Superior temporal gyrus (tissue), 1 donor: ENCODE results near the gene TMEM255B.
"Not testable (repeated sequence)": the region's sequence is repeated elsewhere in the genome, so short reads cannot be mapped to it uniquely, and the experiment has no call there.

Source experiments
- DNase-seq: peaks from one replicate; pipeline ENCODE4 v3.0.0-alpha.2; 2016; ENCODE audit errors: extremely low spot score

Gene TMEM255B

GRCh38 chr13:113833111-113833830 lies 74.2 kb downstream of the TMEM255B start:
- no peak for DNase-seq

- not testable (repeated sequence) for DNase-seq
These were observed 75.0 kb downstream of the TMEM255B start for GRCh38 chr13:113834006-113834405.

DNA sequence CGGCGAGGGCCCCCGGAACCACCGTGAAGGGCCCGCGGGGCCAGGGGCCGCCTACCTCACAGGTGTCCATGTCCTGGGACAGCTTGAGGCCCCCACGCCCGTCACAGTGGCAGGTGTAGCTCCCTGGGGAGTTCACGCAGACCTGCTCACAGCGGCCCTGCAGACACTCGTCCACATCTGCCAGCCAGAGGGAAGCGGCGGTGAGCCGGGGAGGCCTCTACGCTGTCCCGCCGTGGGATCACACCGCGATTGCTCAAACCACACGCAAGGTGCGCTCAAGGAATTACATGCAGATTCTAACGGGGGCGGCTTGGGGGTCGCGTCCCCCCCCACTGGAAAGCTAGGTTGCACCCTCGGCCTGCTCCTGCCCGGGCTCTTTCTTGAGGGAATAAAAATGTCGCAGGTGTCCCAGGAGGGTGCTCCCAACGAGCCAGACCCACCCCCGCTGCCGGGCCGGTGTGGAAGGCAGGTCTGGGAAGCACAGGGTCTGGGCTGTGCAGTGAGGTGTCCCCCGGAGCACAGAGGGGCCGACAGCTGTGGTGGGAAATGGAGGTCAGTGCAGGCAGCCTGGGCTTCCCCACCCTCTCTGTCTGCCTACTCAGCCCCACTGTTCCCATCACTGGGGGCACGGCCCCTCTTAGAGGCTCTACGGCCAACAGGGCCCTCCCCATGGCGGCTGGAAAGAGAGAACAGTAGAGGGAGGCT lies 75.6 kb downstream of the TMEM255B start:
- no peak for DNase-seq

DNA sequence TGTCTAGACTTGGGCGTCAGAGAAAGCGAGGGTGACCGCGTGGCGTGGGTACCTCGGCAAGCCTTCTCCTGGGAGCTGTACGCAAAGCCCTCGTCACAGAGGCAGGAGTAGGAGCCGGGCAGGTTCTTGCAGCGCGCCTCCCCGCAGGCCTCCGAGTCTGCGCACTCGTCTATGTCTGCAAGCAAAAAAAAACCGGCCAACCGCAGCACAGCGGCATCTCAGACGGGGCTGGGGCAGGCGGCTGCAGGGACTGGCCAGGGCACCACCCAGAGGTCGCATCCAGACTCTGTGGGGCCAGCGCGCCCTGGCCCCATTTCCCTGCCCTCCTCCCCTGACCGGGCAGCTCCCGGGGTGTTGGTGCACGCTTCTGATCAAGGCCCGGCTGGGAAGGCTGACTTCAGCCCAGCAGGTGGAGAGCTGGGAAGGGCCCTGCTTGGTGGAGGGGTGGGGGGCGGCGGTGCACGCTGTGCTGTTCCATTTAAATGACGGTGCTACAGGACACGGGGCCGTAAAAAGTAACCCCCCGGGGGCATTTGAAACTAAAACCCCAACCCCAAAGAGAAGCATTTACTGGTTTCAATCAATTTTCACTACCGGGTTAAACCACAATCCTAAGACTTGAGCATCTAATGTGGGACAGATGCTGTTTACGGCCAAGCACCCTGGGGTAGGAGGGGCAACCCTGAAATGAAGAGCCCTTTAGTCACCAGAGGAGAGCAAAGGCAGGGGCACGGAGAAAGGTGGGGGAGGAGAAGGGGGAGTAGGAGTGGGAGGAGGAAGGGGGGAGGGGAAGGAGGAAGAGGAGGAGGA lies 76.6 kb downstream of the TMEM255B start:
- no peak for DNase-seq

DNA sequence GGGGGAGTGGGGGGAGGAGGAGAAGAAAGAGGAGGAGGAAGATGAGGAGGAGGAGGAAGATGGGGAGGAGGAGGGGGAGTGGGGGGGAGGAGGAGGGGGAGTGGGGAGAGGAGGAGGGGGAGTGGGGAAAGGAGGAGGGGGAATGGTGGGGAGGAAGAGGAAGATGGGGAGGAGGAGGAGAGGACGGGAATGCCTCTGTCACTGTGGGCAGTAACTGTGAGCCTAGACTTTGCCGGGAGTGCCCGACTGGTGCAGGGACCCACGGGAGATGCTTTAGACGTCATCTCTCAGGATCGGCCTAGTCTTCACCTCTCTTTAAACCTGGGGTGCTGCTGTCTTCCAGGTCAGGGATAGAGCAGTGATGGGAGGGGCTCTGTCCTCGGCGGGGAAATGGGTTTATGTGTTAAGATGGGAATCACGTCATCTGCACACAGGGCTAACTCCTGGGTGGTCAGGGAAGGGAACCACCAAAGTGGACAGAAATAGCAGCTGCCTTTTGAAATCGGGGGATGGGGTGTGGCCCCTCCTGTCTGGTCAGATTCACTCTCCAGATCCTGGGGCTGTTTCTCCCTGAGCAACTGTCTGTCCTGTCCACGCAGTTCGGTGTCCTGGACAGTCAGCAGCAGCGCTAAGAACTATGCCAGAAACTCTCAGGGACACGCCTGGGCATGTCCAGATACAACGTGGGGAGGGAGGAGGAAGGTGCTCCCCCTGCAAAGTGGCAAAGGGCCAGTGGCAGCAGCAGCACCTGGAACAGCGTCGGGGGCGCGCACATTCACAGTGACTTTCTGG lies 77.9 kb downstream of the TMEM255B start:
- peak; percentile 33 for DNase-seq

DNA sequence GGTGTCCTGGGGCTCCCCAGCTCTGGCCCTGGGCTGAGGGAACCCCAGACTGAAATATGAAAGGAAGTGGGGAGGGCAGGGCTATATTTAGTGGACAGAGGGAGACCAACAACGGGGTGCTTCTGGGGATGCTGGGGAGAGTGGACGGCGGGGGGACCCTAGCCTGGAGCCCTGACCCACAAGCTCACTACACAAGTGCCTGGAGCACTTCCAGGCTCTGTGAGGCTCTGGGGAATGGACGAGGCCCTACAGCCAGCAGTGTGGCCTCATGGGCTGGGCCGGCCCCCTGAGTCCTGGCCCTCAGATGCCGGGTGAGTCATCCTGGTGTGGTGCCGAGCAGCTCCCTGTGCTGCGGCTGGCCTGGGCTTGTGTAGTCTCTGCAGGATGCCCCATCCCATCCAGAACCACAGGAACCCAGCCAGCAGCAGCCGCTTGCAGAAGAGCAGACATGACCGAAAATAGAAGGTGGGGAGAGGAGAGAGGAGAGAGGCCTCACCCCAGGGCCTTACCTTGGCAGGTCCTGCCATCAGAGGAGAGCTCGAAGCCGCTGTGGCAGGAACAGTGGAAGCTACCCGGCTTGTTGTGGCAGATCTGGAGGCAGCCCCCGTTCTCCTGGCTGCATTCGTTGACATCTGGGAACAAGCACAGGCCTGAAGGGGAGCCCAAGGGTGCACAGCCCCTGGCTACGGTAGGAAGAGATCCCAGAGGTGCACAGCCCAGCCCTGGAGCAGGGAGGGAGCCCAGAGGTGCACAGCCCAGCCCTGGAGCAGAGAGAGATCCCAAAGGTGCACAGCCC lies 78.7 kb downstream of the TMEM255B start:
- DNase-seq: peak; percentile 83

GRCh38 chr13:113838711-113839201 lies 79.7 kb downstream of the TMEM255B start:
- DNase-seq: no peak

GRCh38 chr13:113839536-113840204 lies 80.6 kb downstream of the TMEM255B start:
- DNase-seq: no peak

DNA sequence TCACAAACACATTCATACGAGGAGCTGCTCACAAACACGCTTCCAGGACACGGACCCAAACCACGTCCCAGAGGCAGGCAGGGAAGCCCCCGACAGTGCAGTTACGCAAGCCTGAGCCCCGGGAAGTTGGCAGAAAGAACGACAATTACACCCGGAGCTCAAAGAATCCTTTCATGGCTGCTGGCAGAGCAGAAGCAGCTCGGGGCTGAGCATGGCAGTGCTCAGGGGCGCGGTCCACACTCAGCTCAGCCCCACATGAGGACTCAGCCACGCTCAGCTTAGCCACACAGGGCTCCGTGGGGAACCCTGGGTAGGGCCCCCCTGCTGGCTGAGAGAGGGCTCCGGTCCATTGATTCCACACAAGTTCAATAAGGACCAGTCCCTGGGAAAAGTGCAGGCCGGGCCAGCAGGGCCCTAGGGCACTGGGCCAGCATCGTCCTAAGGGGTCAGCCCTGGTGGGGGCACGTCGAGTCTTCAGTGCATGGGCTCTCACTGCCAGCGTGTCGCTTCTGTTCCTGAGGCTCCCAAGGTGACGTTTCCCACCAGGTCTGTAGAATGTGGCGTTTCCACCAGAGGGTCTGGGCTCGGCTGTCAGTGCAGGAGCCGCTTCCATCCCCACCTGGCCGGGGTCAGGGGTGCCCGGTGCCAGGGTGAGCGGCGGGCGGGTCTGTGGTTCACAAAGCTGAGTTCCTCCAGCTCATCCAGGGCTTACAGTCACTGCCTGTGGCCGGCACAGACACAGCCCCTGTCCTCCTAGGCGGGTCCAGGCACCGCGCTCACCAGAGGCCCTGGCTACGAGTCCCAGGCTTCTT lies 81.7 kb downstream of the TMEM255B start:
- DNase-seq: peak; percentile 74

- DNase-seq: no peak
These were observed 82.3 kb downstream of the TMEM255B start for GRCh38 chr13:113841353-113841650.

DNA sequence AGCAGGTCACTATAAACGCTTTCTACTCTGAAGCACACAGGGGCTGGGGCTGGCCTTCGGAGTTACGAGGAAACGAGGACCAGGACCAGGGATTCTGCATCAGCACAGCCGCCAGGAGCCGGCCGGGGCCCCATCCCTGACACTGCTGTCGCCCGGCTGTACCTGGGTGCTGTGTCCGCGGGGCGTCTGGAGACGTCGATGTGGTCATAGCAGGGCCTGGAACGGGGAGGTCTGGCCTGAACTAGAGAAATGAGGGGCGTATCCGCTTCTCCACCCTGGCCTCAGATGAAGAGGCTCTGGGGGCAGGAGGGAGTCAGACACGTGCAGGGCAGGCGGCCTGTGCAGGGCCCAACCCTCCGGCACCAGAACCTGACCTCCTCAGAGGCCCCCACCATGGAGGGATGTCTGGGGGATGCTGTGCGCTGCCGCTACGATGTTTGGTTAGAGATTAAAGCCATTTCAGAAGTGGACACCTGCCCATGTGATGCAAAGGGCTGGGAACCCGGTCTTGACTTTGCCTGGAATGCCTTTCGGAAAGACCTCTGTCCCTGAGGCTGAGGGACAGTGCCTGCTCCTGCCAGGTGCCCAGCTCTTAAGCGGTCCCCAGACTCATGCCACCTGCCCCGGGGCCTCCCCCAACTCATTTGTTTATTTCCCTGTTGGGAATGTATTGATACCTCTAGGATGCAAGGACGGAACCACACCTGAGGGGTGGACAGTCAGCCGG lies 83.5 kb downstream of the TMEM255B start:
- no peak for DNase-seq

- no peak for DNase-seq
These were observed 84.1 kb downstream of the TMEM255B start for GRCh38 chr13:113843063-113843654.

DNA sequence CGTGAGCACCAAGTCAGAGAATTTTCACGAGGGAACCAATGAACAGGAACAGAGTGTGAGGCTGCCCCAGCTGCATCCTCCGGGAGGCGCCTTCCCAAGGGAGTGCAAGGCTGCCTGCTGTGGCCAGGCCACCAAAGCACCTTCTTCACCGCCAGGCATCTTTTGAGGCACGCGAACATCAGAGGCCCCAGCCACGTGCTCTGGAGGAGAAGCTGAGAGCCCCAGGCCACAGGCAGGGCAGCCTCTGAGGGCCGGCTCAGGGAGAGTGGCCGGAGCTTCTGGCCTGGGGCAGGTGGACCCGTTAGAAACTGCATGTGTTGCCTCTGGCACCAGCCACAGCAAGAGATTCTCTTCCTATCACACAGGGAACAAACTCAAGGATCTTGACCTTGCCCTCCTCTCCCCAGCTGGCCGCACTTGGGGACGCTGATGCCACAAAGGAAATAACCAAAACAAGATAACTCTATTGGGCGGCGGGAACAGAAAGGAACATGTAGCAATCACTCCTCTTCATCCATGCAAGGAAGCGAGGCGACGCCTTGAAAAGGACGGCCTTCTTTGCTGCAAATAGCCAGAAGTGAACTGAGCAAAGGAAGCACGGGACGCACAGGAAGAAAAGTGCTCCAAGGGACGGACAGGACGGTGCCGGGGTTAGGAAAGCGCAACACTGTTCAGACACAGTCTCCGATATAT lies 85.0 kb downstream of the TMEM255B start:
- no peak for DNase-seq

DNA sequence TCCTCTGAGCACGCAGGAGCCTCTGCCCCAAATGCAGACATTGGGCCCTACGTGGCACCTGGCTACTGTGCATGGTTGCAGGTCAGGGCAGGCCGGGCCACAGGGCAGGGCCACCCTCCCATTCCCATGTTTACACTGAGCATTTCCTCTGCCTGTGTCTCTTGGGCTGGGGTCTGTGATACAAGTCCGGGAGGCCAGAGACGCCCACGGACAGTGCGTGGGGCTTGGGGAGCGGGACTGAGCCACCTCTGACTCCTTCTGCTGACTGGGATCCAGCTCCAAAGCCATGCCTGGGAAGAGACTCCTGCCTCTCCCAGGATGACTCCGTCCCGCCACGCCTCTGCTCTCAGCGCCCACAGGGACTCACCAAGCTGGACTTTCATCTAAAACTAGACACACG lies 86.0 kb downstream of the TMEM255B start:
- DNase-seq: no peak

GRCh38 chr13:113845723-113846635 lies 87.0 kb downstream of the TMEM255B start:
- no peak for DNase-seq

DNA sequence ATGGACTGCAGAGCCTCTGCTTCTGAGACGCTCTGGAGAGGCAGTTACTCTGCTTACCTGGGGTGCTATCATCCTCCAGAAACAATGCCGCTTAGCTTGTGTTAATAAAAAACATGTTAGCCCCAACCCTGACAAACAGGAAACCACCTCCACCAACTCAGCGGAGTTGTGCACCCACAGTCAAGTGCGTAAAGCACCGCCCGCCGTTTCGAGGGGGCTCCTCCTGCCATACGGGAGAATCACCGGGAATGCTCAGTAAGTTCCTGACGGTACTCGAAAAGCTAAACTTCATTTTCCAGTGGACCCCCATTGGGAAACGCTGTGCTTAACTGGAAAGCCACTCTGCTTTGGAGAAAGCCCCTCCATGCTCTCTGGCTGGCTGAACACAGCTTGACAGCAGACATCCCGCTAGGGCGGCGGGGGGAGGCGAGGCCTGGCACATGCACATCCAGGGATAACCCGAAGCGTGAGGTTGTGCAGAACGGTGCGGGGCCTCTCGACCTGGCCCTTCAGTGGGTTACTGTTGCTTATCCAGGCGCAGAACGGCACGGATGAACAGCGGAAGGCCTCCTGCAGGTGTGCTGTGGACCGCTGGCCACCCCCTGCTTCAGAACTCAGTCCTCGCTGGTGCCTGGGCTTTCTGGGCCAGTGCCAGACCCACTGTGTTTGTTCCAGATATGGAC lies 87.8 kb downstream of the TMEM255B start:
- DNase-seq: no peak
